ENCODE measurements around the gene PHGDH.

DNA sequence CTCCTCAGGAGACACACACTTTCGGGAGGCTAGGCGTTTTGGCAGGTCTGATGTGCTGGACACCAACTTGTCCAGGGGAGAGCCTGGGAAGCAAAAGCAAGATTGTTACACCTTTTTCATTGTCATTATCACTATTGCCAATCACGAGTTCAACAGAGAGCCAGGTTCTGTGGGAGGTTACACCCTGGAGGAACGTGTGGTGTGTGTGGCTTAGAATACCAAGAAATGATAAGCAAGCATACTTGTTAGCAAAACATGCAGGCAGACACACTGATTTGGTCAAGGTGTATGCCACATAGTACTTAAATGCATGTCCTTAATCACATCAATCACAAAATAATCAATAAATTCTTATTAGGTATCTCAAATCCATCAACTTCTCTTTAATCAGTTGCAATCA is 40.9 kb downstream of the PHGDH start:
- TF ChIP-seq, protein P1, sequence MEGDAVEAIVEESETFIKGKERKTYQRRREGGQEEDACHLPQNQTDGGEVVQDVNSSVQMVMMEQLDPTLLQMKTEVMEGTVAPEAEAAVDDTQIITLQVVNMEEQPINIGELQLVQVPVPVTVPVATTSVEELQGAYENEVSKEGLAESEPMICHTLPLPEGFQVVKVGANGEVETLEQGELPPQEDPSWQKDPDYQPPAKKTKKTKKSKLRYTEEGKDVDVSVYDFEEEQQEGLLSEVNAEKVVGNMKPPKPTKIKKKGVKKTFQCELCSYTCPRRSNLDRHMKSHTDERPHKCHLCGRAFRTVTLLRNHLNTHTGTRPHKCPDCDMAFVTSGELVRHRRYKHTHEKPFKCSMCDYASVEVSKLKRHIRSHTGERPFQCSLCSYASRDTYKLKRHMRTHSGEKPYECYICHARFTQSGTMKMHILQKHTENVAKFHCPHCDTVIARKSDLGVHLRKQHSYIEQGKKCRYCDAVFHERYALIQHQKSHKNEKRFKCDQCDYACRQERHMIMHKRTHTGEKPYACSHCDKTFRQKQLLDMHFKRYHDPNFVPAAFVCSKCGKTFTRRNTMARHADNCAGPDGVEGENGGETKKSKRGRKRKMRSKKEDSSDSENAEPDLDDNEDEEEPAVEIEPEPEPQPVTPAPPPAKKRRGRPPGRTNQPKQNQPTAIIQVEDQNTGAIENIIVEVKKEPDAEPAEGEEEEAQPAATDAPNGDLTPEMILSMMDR (IDR thresholded peaks at IDR 0.05; ENCODE audit: low read length), result no peak
- TF ChIP-seq EZH2 (optimal IDR thresholded peaks at IDR 0.05; ENCODE audit: low read depth, low read length), result no peak
- TF ChIP-seq EZH2phosphoT487 (IDR thresholded peaks at IDR 0.05; ENCODE audit: low read length), result no peak

Data from MM.1S (cell line).